OCI-LY3 (cell line): ENCODE results near the gene KRTAP4-9.
"Not testable (repeated sequence)": the region's sequence is repeated elsewhere in the genome, so short reads cannot be mapped to it uniquely, and the experiment has no call there.

Experiments used
- H2AFZ ChIP-seq: fragments of 200-600, 300-600 bp; shearing (Covaris generic); 2 replicates; pipeline ENCODE4 v1.6.0; 2014; ENCODE audit warnings: antibody characterized with exemption, low read depth, low read length
- H3K27ac ChIP-seq: fragments of 200-600, 300-600 bp; sonication (generic); 2 replicates; pipeline ENCODE4 v1.5.1; 2014; ENCODE audit warnings: mild to moderate bottlenecking, low read length, moderate library complexity, mixed read lengths
- H3K27me3 ChIP-seq: fragments of 200-600, 300-600 bp; sonication (generic); 2 replicates; pipeline ENCODE4 v1.6.1; 2014; ENCODE audit warnings: low read depth, low read length, mixed read lengths
- H3K36me3 ChIP-seq: fragments of 200-600, 300-600 bp; sonication (generic); replicated peaks from 2 replicates; pipeline ENCODE3; 2014; ENCODE audit warnings: low read depth, low read length, mixed read lengths
- H3K4me1 ChIP-seq: fragments of 300-600, 200-600 bp; sonication (generic); 2 replicates; pipeline ENCODE4 v1.6.1; 2014; ENCODE audit warnings: low read length, mixed read lengths
- H3K4me2 ChIP-seq: fragments of 200-600, 300-600 bp; sonication (generic); 2 replicates; pipeline ENCODE4 v1.6.1; 2014; ENCODE audit warnings: low read length, mixed read lengths
- H3K4me3 ChIP-seq: fragments of 300-600, 200-600 bp; sonication (generic); 2 replicates; pipeline ENCODE4 v1.5.1; 2014; ENCODE audit warnings: antibody characterized with exemption, mild to moderate bottlenecking, low read length, moderate library complexity
- H3K79me2 ChIP-seq: fragments of 300-600, 200-600 bp; shearing (Covaris generic); 2 replicates; pipeline ENCODE4 v1.6.1; 2014; ENCODE audit warnings: mild to moderate bottlenecking, low read length, mixed read lengths
- H3K9ac ChIP-seq: fragments of 300-600, 200-600 bp; shearing (Covaris generic); 2 replicates; pipeline ENCODE4 v1.6.0; 2014; ENCODE audit warnings: mild to moderate bottlenecking, low read length, moderate library complexity
- H3K9me3 ChIP-seq: fragments of 200-600, 300-600 bp; shearing (Covaris generic); 2 replicates; pipeline ENCODE4 v1.6.1; 2014; ENCODE audit warnings: low read length, mixed read lengths; ENCODE audit not compliant: insufficient read depth
- H4K20me1 ChIP-seq: fragments of 200-600, 300-600 bp; sonication (generic); 2 replicates; pipeline ENCODE4 v1.6.1; 2016; ENCODE audit warnings: low read length, mixed read lengths; ENCODE audit not compliant: insufficient read depth
- CTCF ChIP-seq: fragments of 200-600, 300-600 bp; sonication (generic); IDR thresholded peaks from 2 replicates; pipeline ENCODE4 v1.5.1; 2014; ENCODE audit warnings: antibody characterized with exemption, low read length, low read depth
- EZH2phosphoT487 ChIP-seq: fragments of 200-600 bp; shearing (Covaris generic); IDR thresholded peaks from 2 replicates; pipeline ENCODE4 v1.6.1; 2018; ENCODE audit warnings: antibody characterized with exemption, mixed run types, low read depth

The KRTAP4-9 gene

GRCh38 chr17:41101586-41102259 is 3.5 kb upstream of the KRTAP4-9 start, which contains the start of gene KRTAP4-16:
KRTAP4-16 (minus strand) TSS chr17:41102209; CDS start chr17:41102209, 0 bp downstream.
- TF ChIP-seq EZH2phosphoT487 (no peak), CTCF (no peak)
- Histone ChIP-seq H3K27ac (no peak within 1 kb of the TSS), H3K4me2 (no peak within 1 kb of the TSS), H3K4me1 (no peaks in the 10 kb centered on the region), H3K36me3 (no peaks in the 10 kb centered on the region), H3K9me3 (no peaks in the 10 kb centered on the region), H4K20me1 (no peaks in the 10 kb centered on the region), H3K27me3 (no peaks in the 10 kb centered on the region), H2AFZ (no peak within 1 kb of the TSS), H3K79me2 (no peaks in the 10 kb centered on the region), H3K9ac (no peak within 1 kb of the TSS), H3K4me3 (no peak within 1 kb of the TSS)

GRCh38 chr17:41103896-41104295 is 1.3 kb upstream of the KRTAP4-9 start:
- no peak overlapping the region for H3K27ac ChIP-seq

GRCh38 chr17:41104386-41105038 is 677 bp upstream of the KRTAP4-9 start:
- not testable (repeated sequence) for H2AFZ ChIP-seq, H4K20me1 ChIP-seq, H3K36me3 ChIP-seq, H3K27ac ChIP-seq, H3K4me1 ChIP-seq, H3K27me3 ChIP-seq, H3K79me2 ChIP-seq, H3K9ac ChIP-seq, H3K9me3 ChIP-seq, H3K4me3 ChIP-seq, H3K4me2 ChIP-seq

More at GRCh38 chr17:41103896-41104295, 1.3 kb upstream of the KRTAP4-9 start:
- H3K4me2 ChIP-seq = no peak overlapping the region
- H4K20me1 ChIP-seq = no peaks in the 10 kb centered on the region
- no peaks in the 10 kb centered on the region for H3K4me1 ChIP-seq
- H3K4me3 ChIP-seq = no peak overlapping the region
- H3K9me3 ChIP-seq = no peaks in the 10 kb centered on the region
- no peak for TF ChIP-seq CTCF
- TF ChIP-seq EZH2phosphoT487 = no peak
- H3K27me3 ChIP-seq = no peaks in the 10 kb centered on the region
- no peaks in the 10 kb centered on the region for H3K36me3 ChIP-seq
- H3K79me2 ChIP-seq = no peaks in the 10 kb centered on the region
- H3K9ac ChIP-seq = no peak overlapping the region
- H2AFZ ChIP-seq = no peak overlapping the region

- H3K27ac ChIP-seq = no peak overlapping the region
- H2AFZ ChIP-seq = no peak overlapping the region
- no peaks in the 10 kb centered on the region for H3K9me3 ChIP-seq
- H4K20me1 ChIP-seq = no peaks in the 10 kb centered on the region
- H3K27me3 ChIP-seq = no peaks in the 10 kb centered on the region
- no peak for TF ChIP-seq EZH2phosphoT487
- no peak for TF ChIP-seq CTCF
- no peak overlapping the region for H3K9ac ChIP-seq
- no peaks in the 10 kb centered on the region for H3K4me1 ChIP-seq
- H3K4me2 ChIP-seq = no peak overlapping the region
- H3K36me3 ChIP-seq = no peaks in the 10 kb centered on the region
- H3K79me2 ChIP-seq = no peaks in the 10 kb centered on the region
- H3K4me3 ChIP-seq = no peak overlapping the region
Measured at GRCh38 chr17:41107941-41108450, 2.8 kb downstream of the KRTAP4-9 start.

- H3K9ac ChIP-seq, H3K27me3 ChIP-seq, H3K9me3 ChIP-seq, H3K4me1 ChIP-seq, H3K4me3 ChIP-seq, H4K20me1 ChIP-seq, H3K36me3 ChIP-seq, H3K27ac ChIP-seq, H3K4me2 ChIP-seq, H2AFZ ChIP-seq, H3K79me2 ChIP-seq: not testable (repeated sequence)
Measured at GRCh38 chr17:41108728-41109386, 3.7 kb downstream of the KRTAP4-9 start.
